Vagina (tissue), 2 donors: Measurements from ENCODE around the gene TMEM114.

Experiments
- POLR2A ChIP-seq, 2 donors: fragments of 450-650 bp; IDR thresholded peaks; one replicate each; pipeline ENCODE4 v1.6.1; 2017; ENCODE audit warnings: antibody characterized with exemption in 2 of 2, mild to moderate bottlenecking in 2 of 2, moderate library complexity in 2 of 2
- POLR2AphosphoS5 ChIP-seq, 2 donors: sonication (generic); formaldehyde crosslinking; IDR thresholded peaks; one replicate each; pipeline ENCODE4 v1.9.0; 2017; ENCODE audit warnings: antibody characterized with exemption in 2 of 2, mild to moderate bottlenecking in 2 of 2, low read depth in 1 of 2; ENCODE audit not compliant: insufficient read depth in 1 of 2
- TF ChIP-seq, protein P1 (sequence below), 3 experiments: fragments of 450-650 bp in 2 of 3; fragments of 200-600 bp in 1 of 3; sonication (generic) in 1 of 3; IDR thresholded peaks; one replicate each; pipeline ENCODE4 v1.5.1; 2017 to 2019; ENCODE audit warnings: antibody characterized with exemption in 3 of 3, mild to moderate bottlenecking in 2 of 3, moderate library complexity in 2 of 3

DNA sequence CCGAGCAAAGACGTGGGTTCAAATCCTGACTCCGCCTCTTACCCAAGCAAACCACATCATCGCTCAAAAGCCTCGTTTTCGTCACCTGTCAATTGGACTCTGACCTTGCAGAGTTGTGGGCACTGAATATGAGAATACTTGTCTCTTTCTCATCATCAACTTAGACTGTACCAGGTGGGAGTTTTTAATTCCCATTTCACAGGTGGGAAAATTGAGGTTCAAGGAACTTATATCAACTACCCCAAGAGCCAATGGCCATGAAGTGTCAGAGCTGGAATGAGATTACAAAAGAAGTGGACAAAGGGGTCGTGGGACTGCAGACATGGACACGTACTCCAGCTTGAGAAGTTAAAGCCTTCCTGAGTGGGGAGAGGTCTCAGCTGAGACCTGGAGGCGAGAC, 10.8 kb downstream of the TMEM114 start:
- TF ChIP-seq, protein P1, sequence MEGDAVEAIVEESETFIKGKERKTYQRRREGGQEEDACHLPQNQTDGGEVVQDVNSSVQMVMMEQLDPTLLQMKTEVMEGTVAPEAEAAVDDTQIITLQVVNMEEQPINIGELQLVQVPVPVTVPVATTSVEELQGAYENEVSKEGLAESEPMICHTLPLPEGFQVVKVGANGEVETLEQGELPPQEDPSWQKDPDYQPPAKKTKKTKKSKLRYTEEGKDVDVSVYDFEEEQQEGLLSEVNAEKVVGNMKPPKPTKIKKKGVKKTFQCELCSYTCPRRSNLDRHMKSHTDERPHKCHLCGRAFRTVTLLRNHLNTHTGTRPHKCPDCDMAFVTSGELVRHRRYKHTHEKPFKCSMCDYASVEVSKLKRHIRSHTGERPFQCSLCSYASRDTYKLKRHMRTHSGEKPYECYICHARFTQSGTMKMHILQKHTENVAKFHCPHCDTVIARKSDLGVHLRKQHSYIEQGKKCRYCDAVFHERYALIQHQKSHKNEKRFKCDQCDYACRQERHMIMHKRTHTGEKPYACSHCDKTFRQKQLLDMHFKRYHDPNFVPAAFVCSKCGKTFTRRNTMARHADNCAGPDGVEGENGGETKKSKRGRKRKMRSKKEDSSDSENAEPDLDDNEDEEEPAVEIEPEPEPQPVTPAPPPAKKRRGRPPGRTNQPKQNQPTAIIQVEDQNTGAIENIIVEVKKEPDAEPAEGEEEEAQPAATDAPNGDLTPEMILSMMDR (IDR thresholded peaks at IDR 0.05) = no peak
- TF ChIP-seq POLR2A (IDR thresholded peaks at IDR 0.05) (no peak), POLR2AphosphoS5 (IDR thresholded peaks at IDR 0.05; ENCODE audit: insufficient read depth in 1 of 2, low read depth in 1 of 2) (no peak)
